K562 (cell line): ENCODE results near the gene CNNM2. TPM values are rescaled to one million over a fixed set of nuclear protein-coding genes. Genes with fewer than 3 reads are reported as not detected.

Experiments used
- BRCA1 ChIP-seq, 2 experiments: fragments of 450-650 bp in 1 of 2; sonication (generic) in 1 of 2; formaldehyde crosslinking in 1 of 2; IDR thresholded peaks; 2 replicates each; pipeline versions ENCODE4 v1.5.0 to v1.6.1; 2017 to 2020; ENCODE audit warnings: mild to moderate bottlenecking in 1 of 2, missing genetic modification reagents in 1 of 2
- CHD2 ChIP-seq: IDR thresholded peaks from 2 replicates; pipeline ENCODE4 v1.6.1; 2011; ENCODE audit warnings: low read depth, low read length
- GATA2 ChIP-seq: sonication (generic); formaldehyde crosslinking; IDR thresholded peaks from 2 replicates; pipeline ENCODE4 v1.4.0; 2020; ENCODE audit warnings: mild to moderate bottlenecking, missing genetic modification reagents
- HDAC6 ChIP-seq: IDR thresholded peaks from 2 replicates; pipeline ENCODE4 v1.6.1; 2012; ENCODE audit warnings: low read depth, mild to moderate bottlenecking, control low read depth, inconsistent platforms, low read length, moderate library complexity
- KDM4B ChIP-seq, 2 experiments: fragments of 450-650 bp in 1 of 2; sonication (generic) in 1 of 2; IDR thresholded peaks; 2 replicates each; pipeline ENCODE4 v1.6.1; 2016 to 2017; ENCODE audit warnings: borderline replicate concordance in 2 of 2, antibody characterized with exemption in 1 of 2, low read depth in 1 of 2, mild to moderate bottlenecking in 1 of 2
- KLF10 ChIP-seq: fragments of 250-450 bp; sonication (Bioruptor Pico); IDR thresholded peaks from 2 replicates; pipeline ENCODE4 v1.6.1; 2021; ENCODE audit warnings: matching md5 sums
- KLF6 ChIP-seq: fragments of 250-450 bp; sonication (Bioruptor Pico); IDR thresholded peaks from 2 replicates; pipeline ENCODE4 v1.4.0; 2020; ENCODE audit warnings: mild to moderate bottlenecking, moderate library complexity, borderline replicate concordance
- MBD2 ChIP-seq: sonication (generic); IDR thresholded peaks from 2 replicates; pipeline ENCODE4 v1.6.1; 2016; ENCODE audit warnings: low read depth, borderline replicate concordance
- MTA2 ChIP-seq: fragments of 450-650 bp; IDR thresholded peaks from 2 replicates; pipeline ENCODE4 v1.6.1; 2016; ENCODE audit warnings: low read depth
- MXD1 ChIP-seq: fragments of 250-450 bp; sonication (Bioruptor Pico); IDR thresholded peaks from 2 replicates; pipeline ENCODE4 v1.8.0; 2021; ENCODE audit warnings: borderline replicate concordance, mild to moderate bottlenecking, moderate library complexity; ENCODE audit not compliant: poor library complexity, severe bottlenecking
- NFIX ChIP-seq: fragments of 250-450 bp; sonication (Bioruptor Pico); IDR thresholded peaks from 2 replicates; pipeline ENCODE4 v1.4.0; 2020; ENCODE audit warnings: low read depth, mild to moderate bottlenecking, moderate library complexity
- NR1H2 ChIP-seq: sonication (generic); formaldehyde crosslinking; IDR thresholded peaks from 2 replicates; pipeline ENCODE4 v1.4.0; 2020; ENCODE audit warnings: mild to moderate bottlenecking, missing genetic modification reagents
- NR3C1 ChIP-seq: sonication (generic); formaldehyde crosslinking; IDR thresholded peaks from 2 replicates; pipeline ENCODE4 v1.8.1; 2022; ENCODE audit warnings: missing genetic modification reagents
- NRF1 ChIP-seq, 2 experiments: fragments of 450-650 bp; IDR thresholded peaks in 1 of 2; conservative IDR thresholded peaks in 1 of 2; 2 replicates each; pipeline ENCODE4 v1.6.1; 2014; ENCODE audit warnings: mild to moderate bottlenecking in 2 of 2
- POLR2B ChIP-seq: fragments of 450-650 bp; IDR thresholded peaks from 2 replicates; pipeline ENCODE4 v1.6.1; 2018; ENCODE audit warnings: low read depth; ENCODE audit not compliant: partially characterized antibody
- SOX6 ChIP-seq: fragments of 450-650 bp; IDR thresholded peaks from 2 replicates; pipeline ENCODE4 v1.6.1; 2014; ENCODE audit warnings: mild to moderate bottlenecking
- TCF7 ChIP-seq: sonication (generic); IDR thresholded peaks from 2 replicates; pipeline ENCODE4 v1.6.1; 2016; ENCODE audit warnings: antibody characterized with exemption, borderline replicate concordance
- TFE3 ChIP-seq: fragments of 450-650 bp; formaldehyde crosslinking; IDR thresholded peaks from 2 replicates; pipeline ENCODE4 v1.4.0; 2020; ENCODE audit warnings: mild to moderate bottlenecking, mixed read lengths
- TOE1 ChIP-seq, 2 experiments: fragments of 450-650 bp in 1 of 2; sonication (generic) in 1 of 2; formaldehyde crosslinking in 1 of 2; IDR thresholded peaks; 2 replicates each; pipeline versions ENCODE4 v1.7.1 to v1.8.0; 2016 to 2022; ENCODE audit warnings: borderline replicate concordance in 2 of 2, mild to moderate bottlenecking in 2 of 2, antibody characterized with exemption in 1 of 2, inconsistent platforms in 1 of 2, low read depth in 1 of 2, missing genetic modification reagents in 1 of 2, moderate library complexity in 1 of 2
- TRIM24 ChIP-seq, 2 experiments: fragments of 450-650 bp; IDR thresholded peaks; 2 replicates each; pipeline ENCODE4 v1.6.1; 2016
- TRIM25 ChIP-seq: fragments of 450-650 bp; IDR thresholded peaks from 2 replicates; pipeline ENCODE4 v1.7.0; 2016; ENCODE audit warnings: borderline replicate concordance
- U2AF2 ChIP-seq: fragments of 200-400 bp; formaldehyde crosslinking; optimal IDR thresholded peaks from 2 replicates; pipeline ENCODE3; 2017; ENCODE audit warnings: low read depth, mild to moderate bottlenecking, low read length
- ZBTB17 ChIP-seq: fragments of 450-650 bp; formaldehyde crosslinking; IDR thresholded peaks from 2 replicates; pipeline ENCODE4 v1.4.0; 2020; ENCODE audit warnings: mild to moderate bottlenecking
- ZBTB34 ChIP-seq: fragments of 250-450 bp; sonication (Bioruptor Pico); IDR thresholded peaks from 2 replicates; pipeline ENCODE4 v1.8.0; 2021; ENCODE audit warnings: mild to moderate bottlenecking, moderate library complexity
- ZNF282 ChIP-seq: sonication (generic); formaldehyde crosslinking; IDR thresholded peaks from 2 replicates; pipeline ENCODE4 v1.8.1; 2023; ENCODE audit warnings: missing genetic modification reagents
- ZNF79 ChIP-seq: fragments of 250-450 bp; sonication (Bioruptor Pico); IDR thresholded peaks from 2 replicates; pipeline ENCODE4 v1.4.0; 2020; ENCODE audit warnings: low read depth, mild to moderate bottlenecking, moderate library complexity
- polyA plus RNA-seq, 8 experiments: library from polyadenylated mRNA; depleted of rRNA in 4 of 8; stranded (reverse) in 5 of 8; unstranded in 3 of 8; fragments of >200 nt; fragmentation: Nextera tagmentation in 2 of 8; fragmentation: Illumina TruSeq in 1 of 8; extraction: Ambion mirVana in 2 of 8; extraction: Trizol in 1 of 8; gene quantifications; 2 replicates each; pipeline versions ENCODE4 v1.2.1 to v1.2.3, GENCODE V29; 2011 to 2014; ENCODE audit warnings: inconsistent platforms in 1 of 8, missing spikeins in 1 of 8
- total RNA-seq, 7 experiments: library from RNA; depleted of rRNA in 6 of 7; stranded (reverse); fragments of >200 nt in 6 of 7; fragmentation: Illumina TruSeq in 2 of 7; extraction: Trizol in 2 of 7; gene quantifications; 2 replicates each; pipeline versions ENCODE4 v1.2.1 to v1.2.3, GENCODE V29; 2011 to 2021; ENCODE audit warnings: low replicate concordance in 1 of 7

CNNM2 gene
- total and polyA plus RNA-seq, 9 of the 15 experiments (the other 6 are each of a cell fraction or from before 2014, with no cell fraction given), result 0.21 to 5.0 (median 1.3) TPM

GRCh38 chr10:103040418-103040817 is 122.3 kb downstream of the CNNM2 start (continued):
- TF ChIP-seq TFE3 (CRISPR knock-in tag), result no peak
- no peak for TF ChIP-seq KDM4B (IDR thresholded peaks at IDR 0.05; ENCODE audit: borderline replicate concordance in 2 of 2, low read depth in 1 of 2)
- no peak for TF ChIP-seq BRCA1 (IDR thresholded peaks at IDR 0.05)
- no peak for TF ChIP-seq BRCA1 (CRISPR knock-in tag; IDR thresholded peaks at IDR 0.05)
- peak; percentile 61 to 67 for TF ChIP-seq NRF1 (conservative IDR thresholded peaks at IDR 0.05 in 1 of 2, IDR thresholded peaks at IDR 0.05 in 1 of 2)
- TF ChIP-seq NFIX, result no peak
- TF ChIP-seq U2AF2, result no peak
- no peak for TF ChIP-seq TOE1 (IDR thresholded peaks at IDR 0.05; ENCODE audit: borderline replicate concordance)
- no peak for TF ChIP-seq TOE1 (CRISPR knock-in tag; IDR thresholded peaks at IDR 0.05; ENCODE audit: borderline replicate concordance, low read depth)
- no peak for TF ChIP-seq ZNF79 (CRISPR knock-in tag)
- TF ChIP-seq TRIM25, result no peak
- TF ChIP-seq MTA2, result peak; percentile 13; the same call in 1 of the 2 replicates
- TF ChIP-seq NR1H2 (CRISPR knock-in tag), result no peak
- no peak for TF ChIP-seq HDAC6
- no peak for TF ChIP-seq ZBTB17 (CRISPR knock-in tag)
- no peak for TF ChIP-seq POLR2B
- no peak for TF ChIP-seq ZBTB34 (CRISPR knock-in tag)
- TF ChIP-seq ZNF282 (CRISPR knock-in tag), result no peak
- no peak for TF ChIP-seq KLF6
- TF ChIP-seq MXD1 (CRISPR knock-in tag), result no peak
- peak; percentile 77 to 80 for TF ChIP-seq TRIM24 (IDR thresholded peaks at IDR 0.05)
- no peak for TF ChIP-seq MBD2
- TF ChIP-seq KLF10 (CRISPR knock-in tag), result no peak
- TF ChIP-seq SOX6, result peak; percentile 34; the same call in 1 of the 2 replicates
- TF ChIP-seq CHD2, result no peak
- TF ChIP-seq NR3C1, result no peak
- TF ChIP-seq GATA2 (CRISPR knock-in tag), result peak; percentile 70
- TF ChIP-seq TCF7, result no peak
